ENCODE results near the gene THSD4.

THSD4 gene

DNA sequence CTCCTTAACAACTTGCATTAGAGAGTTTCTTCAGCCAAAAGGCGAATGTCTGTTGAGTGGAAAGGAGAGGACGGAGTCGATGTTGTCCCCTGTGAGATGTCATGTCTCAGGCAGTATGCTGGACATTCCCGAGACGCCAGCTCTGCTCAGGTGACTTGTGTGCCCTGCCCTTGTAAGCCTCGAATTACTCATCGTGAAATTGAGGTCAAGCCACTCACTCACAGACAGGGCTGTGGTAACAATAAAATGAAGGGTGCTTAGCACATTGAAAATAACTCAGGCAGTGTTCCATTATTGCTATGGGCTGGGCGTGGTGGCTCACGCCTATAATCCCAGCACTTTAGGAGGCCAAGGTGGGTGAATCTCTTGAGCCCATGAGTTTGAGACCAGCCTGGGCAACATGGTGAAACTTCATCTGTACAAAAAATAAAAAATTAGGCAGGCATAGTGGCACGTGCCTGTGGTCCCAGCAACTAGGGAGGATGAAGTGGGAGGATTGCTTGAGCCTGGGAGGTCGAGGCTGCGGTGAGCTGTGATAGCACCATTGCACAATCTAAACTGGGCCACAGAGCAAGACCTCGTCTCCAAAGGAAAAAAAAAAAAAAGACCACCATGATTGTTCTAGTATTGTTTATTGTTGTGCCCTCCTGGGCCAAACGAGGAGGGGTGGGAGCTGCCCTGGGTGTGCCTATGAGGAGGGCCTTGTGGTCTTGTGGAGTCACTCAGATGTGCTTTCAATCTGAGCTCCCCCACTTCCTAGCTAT is 214.4 kb downstream of the THSD4 start:
- H3K4me3 ChIP-seq (ENCODE audit: low read depth in 1 of 2, low read length in 2 of 2), result no peak overlapping the region
- no peaks in the 10 kb centered on the region for H3K36me3 ChIP-seq (ENCODE audit: insufficient read depth, low read length)
- H3K9ac ChIP-seq (ENCODE audit: low read length), result no peak overlapping the region
- H3K4me1 ChIP-seq (ENCODE audit: insufficient read depth, low read length), result peaks cover 14% of the 10 kb centered on the region
- H3K27ac ChIP-seq (ENCODE audit: low read depth, low read length), result no peak overlapping the region
- H3K9me3 ChIP-seq (ENCODE audit: low read length), result no peaks in the 10 kb centered on the region
- no peaks in the 10 kb centered on the region for H3K27me3 ChIP-seq (ENCODE audit: control insufficient read depth in 1 of 2, insufficient read depth in 2 of 2, low read length in 2 of 2)

DNA sequence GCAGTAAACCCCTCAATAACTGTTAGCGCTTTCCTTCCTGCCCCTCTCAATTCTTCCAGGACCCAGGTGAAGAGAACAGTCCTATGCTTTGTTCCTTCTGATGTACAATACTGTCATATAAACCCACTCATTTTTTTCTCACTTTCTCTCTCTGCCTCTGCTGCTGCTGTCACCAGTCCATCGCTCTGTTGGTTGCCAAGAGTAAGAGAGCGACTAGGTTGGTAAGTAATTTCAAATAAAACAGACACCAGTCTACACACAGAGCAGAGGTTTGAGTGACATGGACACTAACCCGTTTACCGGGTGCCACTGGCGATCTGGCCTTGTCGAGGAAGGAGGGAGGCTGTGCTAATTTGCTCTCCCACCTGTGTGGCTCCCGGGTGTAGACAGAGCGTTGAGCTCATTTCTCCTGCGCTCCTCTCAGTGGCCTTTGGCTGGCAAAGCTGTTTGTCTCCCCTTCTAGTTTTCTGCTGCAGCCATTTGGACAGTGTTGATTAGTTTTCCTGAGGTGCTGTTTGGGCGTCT is 215.4 kb downstream of the THSD4 start:
- H3K27me3 ChIP-seq (ENCODE audit: control insufficient read depth in 1 of 2, insufficient read depth in 2 of 2, low read length in 2 of 2), result no peaks in the 10 kb centered on the region
- H3K9me3 ChIP-seq (ENCODE audit: low read length), result no peaks in the 10 kb centered on the region
- H3K4me1 ChIP-seq (ENCODE audit: insufficient read depth, low read length), result peaks cover 14% of the 10 kb centered on the region
- no peaks in the 10 kb centered on the region for H3K36me3 ChIP-seq (ENCODE audit: insufficient read depth, low read length)
- no peak overlapping the region for H3K9ac ChIP-seq (ENCODE audit: low read length)
- no peak overlapping the region for H3K4me3 ChIP-seq (ENCODE audit: low read depth in 1 of 2, low read length in 2 of 2)
- H3K27ac ChIP-seq (ENCODE audit: low read depth, low read length), result no peak overlapping the region

DNA sequence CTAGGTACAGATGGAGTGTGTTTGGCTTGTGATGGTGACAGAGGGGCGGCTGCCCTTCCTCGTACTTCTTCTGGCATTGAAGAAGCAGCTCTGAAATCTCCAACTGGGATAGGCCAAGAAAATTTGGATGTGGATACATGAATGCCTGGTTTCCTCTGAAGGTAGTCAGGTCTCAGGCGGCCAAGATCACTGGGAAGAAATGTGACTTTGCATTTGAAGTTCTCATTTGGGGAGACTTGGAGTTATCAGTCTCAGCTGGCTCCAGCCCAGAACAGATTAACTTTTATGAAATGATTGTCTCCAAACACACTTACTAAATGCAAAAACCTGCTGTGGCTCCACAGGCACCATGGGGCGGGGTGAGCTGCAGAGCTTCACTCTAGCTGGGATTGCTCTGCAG is 215.9 kb downstream of the THSD4 start:
- Histone ChIP-seq H3K9me3 (ENCODE audit: low read length) (no peaks in the 10 kb centered on the region), H3K4me3 (ENCODE audit: low read depth in 1 of 2, low read length in 2 of 2) (no peak overlapping the region), H3K27ac (ENCODE audit: low read depth, low read length) (no peak overlapping the region), H3K9ac (ENCODE audit: low read length) (no peak overlapping the region), H3K36me3 (ENCODE audit: insufficient read depth, low read length) (no peaks in the 10 kb centered on the region), H3K27me3 (ENCODE audit: control insufficient read depth in 1 of 2, insufficient read depth in 2 of 2, low read length in 2 of 2) (no peaks in the 10 kb centered on the region), H3K4me1 (ENCODE audit: insufficient read depth, low read length) (peaks cover 14% of the 10 kb centered on the region)

DNA sequence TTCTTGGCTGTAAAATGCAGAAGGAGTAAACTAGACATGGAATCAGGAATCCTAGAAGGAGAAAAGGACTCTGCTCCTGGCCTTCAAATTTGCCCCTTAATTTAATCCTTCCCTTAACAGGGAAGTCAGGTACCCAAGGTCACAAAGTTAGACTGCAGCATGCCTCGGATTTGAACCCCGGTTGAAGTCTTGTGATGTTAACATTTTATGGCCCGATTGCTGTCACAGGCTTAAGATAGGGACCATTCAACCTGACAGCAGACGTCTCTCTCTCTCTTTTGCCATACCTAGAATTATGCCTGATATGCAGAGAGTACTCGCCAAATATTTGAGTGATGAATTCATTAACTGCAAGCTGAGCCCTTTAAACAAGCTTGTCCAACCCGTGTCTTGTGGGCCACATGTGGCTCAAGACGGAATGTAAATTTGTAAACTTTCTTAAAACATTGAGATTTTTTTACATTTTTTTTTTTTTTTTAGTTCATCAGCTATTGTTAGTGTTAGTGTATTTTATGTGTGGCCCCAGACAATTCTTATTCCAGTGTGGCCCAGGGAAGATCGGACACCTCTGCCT is 217.2 kb downstream of the THSD4 start:
- no peaks in the 10 kb centered on the region for H3K9me3 ChIP-seq (ENCODE audit: low read length)
- H3K27ac ChIP-seq (ENCODE audit: low read depth, low read length), result no peak overlapping the region
- no peaks in the 10 kb centered on the region for H3K36me3 ChIP-seq (ENCODE audit: insufficient read depth, low read length)
- H3K9ac ChIP-seq (ENCODE audit: low read length), result no peak overlapping the region
- H3K27me3 ChIP-seq (ENCODE audit: control insufficient read depth in 1 of 2, insufficient read depth in 2 of 2, low read length in 2 of 2), result no peaks in the 10 kb centered on the region
- H3K4me1 ChIP-seq (ENCODE audit: insufficient read depth, low read length), result peaks cover 14% of the 10 kb centered on the region
- no peak overlapping the region for H3K4me3 ChIP-seq (ENCODE audit: low read depth in 1 of 2, low read length in 2 of 2)

DNA sequence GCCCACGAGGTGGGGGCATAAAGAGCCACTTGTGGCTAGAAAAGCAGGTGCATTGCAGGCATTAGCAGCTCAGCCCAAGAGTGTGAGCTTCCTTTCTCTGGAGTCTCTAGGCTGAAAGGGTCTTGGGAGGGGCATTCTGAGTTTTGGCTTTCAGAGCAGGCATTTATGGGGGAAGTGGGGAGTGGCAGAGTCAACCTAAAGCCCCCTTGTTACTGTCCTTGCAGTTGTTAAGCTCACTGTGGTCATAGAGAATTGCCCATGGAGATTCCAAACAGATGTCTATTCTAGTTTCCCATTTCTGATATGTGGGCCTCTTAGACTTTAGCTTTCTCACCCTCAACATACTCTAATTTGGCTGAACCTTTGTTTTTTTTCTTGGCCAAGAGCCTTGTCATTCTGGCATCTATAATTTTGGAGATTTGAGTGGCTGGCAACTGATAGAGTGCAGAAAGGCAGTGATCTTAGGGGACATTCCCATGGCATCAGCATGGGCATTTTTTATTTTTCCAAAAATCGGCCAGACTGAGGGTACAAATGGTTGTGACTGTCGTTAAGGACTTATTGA is 217.9 kb downstream of the THSD4 start:
- Histone ChIP-seq H3K36me3 (ENCODE audit: insufficient read depth, low read length) (no peaks in the 10 kb centered on the region), H3K9ac (ENCODE audit: low read length) (no peak overlapping the region), H3K9me3 (ENCODE audit: low read length) (no peaks in the 10 kb centered on the region), H3K4me1 (ENCODE audit: insufficient read depth, low read length) (peaks cover 14% of the 10 kb centered on the region), H3K27me3 (ENCODE audit: control insufficient read depth in 1 of 2, insufficient read depth in 2 of 2, low read length in 2 of 2) (no peaks in the 10 kb centered on the region), H3K4me3 (ENCODE audit: low read depth in 1 of 2, low read length in 2 of 2) (no peak overlapping the region), H3K27ac (ENCODE audit: low read depth, low read length) (no peak overlapping the region)

DNA sequence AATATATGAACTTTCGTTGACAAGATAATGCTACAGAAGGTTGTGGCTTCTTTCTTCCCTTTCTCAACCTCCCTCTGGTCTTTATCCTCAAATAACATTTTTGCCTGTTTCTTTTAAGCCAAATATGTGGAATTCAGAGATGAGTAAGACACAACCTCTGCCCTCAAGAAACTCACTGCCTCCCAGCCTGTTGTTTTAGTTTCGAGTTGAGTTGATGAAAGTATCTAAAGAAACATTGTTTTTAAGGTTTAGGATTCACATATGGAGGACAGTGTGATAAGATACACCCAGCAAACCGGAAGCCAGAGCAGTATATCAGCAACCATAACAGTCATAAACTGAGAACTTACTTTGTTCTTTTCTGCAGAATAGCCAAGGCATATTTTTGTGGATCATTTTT is 218.6 kb downstream of the THSD4 start:
- H3K4me3 ChIP-seq (ENCODE audit: low read depth in 1 of 2, low read length in 2 of 2), result no peak overlapping the region
- H3K9ac ChIP-seq (ENCODE audit: low read length), result no peak overlapping the region
- no peaks in the 10 kb centered on the region for H3K36me3 ChIP-seq (ENCODE audit: insufficient read depth, low read length)
- no peak overlapping the region for H3K27ac ChIP-seq (ENCODE audit: low read depth, low read length)
- no peaks in the 10 kb centered on the region for H3K27me3 ChIP-seq (ENCODE audit: control insufficient read depth in 1 of 2, insufficient read depth in 2 of 2, low read length in 2 of 2)
- H3K4me1 ChIP-seq (ENCODE audit: insufficient read depth, low read length), result peaks cover 8% of the 10 kb centered on the region
- no peaks in the 10 kb centered on the region for H3K9me3 ChIP-seq (ENCODE audit: low read length)

DNA sequence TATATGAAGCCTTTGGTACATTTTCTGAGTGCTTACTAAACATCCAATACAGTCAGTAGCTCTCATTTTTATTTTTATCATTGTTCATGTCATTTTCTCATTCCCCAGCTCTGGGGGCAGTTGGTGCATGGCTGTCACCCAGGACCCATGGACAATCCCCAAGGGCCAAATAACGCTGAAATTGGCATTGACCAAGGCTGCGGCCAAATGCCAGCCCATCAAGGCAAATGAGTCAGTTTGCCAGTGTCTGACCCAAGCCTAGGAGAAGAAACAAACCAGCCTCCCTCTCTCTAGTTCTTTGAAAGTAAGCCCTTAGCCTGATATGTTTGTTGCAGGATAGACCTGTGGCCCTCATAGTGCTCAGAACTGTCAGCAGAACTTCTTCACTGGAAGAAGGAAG is 219.2 kb downstream of the THSD4 start:
- H3K4me3 ChIP-seq (ENCODE audit: low read depth in 1 of 2, low read length in 2 of 2), result no peak overlapping the region
- H3K4me1 ChIP-seq (ENCODE audit: insufficient read depth, low read length), result peaks cover 2% of the 10 kb centered on the region
- no peak overlapping the region for H3K9ac ChIP-seq (ENCODE audit: low read length)
- H3K36me3 ChIP-seq (ENCODE audit: insufficient read depth, low read length), result no peaks in the 10 kb centered on the region
- H3K27me3 ChIP-seq (ENCODE audit: control insufficient read depth in 1 of 2, insufficient read depth in 2 of 2, low read length in 2 of 2), result no peaks in the 10 kb centered on the region
- H3K9me3 ChIP-seq (ENCODE audit: low read length), result no peaks in the 10 kb centered on the region
- H3K27ac ChIP-seq (ENCODE audit: low read depth, low read length), result no peak overlapping the region

DNA sequence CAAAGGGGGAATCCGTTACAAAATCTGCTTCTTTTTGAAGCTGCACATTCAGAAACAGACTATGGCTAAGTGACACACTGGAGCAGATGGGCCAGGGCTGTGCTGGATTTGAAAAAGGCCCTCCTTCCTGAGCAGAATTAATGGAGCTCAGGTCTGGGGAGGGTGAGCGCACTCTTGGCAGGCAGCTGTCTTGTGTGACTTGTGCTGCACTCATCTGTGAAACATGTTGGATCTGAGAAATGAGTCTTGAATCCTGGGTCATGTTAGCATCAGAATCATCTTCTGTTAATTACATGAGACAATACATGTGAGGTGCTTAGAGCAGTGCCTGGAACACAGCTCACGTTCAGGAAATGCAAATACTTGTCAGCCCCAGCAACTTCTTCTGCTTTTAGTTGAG is 219.6 kb downstream of the THSD4 start:
- Histone ChIP-seq H3K9me3 (ENCODE audit: low read length) (no peaks in the 10 kb centered on the region), H3K9ac (ENCODE audit: low read length) (no peak overlapping the region), H3K4me3 (ENCODE audit: low read depth in 1 of 2, low read length in 2 of 2) (no peak overlapping the region), H3K27ac (ENCODE audit: low read depth, low read length) (no peak overlapping the region), H3K4me1 (ENCODE audit: insufficient read depth, low read length) (no peaks in the 10 kb centered on the region), H3K36me3 (ENCODE audit: insufficient read depth, low read length) (no peaks in the 10 kb centered on the region), H3K27me3 (ENCODE audit: control insufficient read depth in 1 of 2, insufficient read depth in 2 of 2, low read length in 2 of 2) (no peaks in the 10 kb centered on the region)

DNA sequence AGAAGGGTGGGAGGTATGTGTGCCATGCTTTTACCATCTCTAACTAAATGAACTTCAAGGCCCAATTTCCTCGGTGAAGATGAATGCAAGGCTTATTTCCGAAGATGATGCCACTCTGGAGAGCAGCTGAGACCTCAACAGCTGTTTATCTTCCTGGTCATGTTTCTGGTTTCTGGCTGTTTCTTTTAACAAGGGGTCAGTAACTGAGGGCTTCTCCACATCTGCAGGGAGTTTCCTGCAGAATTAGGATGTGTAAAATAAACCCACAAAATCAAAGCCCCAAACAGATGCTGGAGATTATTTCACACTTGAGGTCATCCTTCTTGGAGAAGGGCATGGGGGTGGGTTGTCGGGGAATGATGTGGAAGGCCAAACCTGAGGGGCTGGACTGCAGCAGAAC is 220.3 kb downstream of the THSD4 start:
- Histone ChIP-seq H3K9ac (ENCODE audit: low read length) (no peak overlapping the region), H3K36me3 (ENCODE audit: insufficient read depth, low read length) (no peaks in the 10 kb centered on the region), H3K27me3 (ENCODE audit: control insufficient read depth in 1 of 2, insufficient read depth in 2 of 2, low read length in 2 of 2) (no peaks in the 10 kb centered on the region), H3K4me3 (ENCODE audit: low read depth in 1 of 2, low read length in 2 of 2) (no peak overlapping the region), H3K27ac (ENCODE audit: low read depth, low read length) (no peak overlapping the region), H3K4me1 (ENCODE audit: insufficient read depth, low read length) (no peaks in the 10 kb centered on the region), H3K9me3 (ENCODE audit: low read length) (no peaks in the 10 kb centered on the region)

DNA sequence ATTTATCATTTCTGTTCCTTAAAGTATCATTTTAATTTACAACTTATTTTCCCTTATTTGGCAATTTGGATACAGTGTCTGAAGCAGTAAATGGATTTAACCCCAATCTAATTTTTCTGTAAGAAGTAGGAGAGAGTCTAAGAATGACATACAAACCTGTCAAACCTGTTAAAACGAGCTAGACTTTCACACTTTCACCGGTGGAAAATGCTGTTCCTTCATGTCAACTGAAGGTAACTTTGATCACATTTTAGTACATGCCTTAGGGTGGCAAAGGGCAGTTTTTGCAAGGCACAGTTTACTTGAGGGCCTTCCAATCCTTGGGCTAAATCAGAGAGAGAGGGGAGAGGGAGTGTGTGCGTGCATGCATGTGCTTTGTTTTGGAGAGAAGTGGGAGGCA is 221.4 kb downstream of the THSD4 start:
- no peak overlapping the region for H3K9ac ChIP-seq (ENCODE audit: low read length)
- H3K4me1 ChIP-seq (ENCODE audit: insufficient read depth, low read length), result no peaks in the 10 kb centered on the region
- H3K27me3 ChIP-seq (ENCODE audit: control insufficient read depth in 1 of 2, insufficient read depth in 2 of 2, low read length in 2 of 2), result no peaks in the 10 kb centered on the region
- no peak overlapping the region for H3K27ac ChIP-seq (ENCODE audit: low read depth, low read length)
- H3K36me3 ChIP-seq (ENCODE audit: insufficient read depth, low read length), result no peaks in the 10 kb centered on the region
- H3K9me3 ChIP-seq (ENCODE audit: low read length), result no peaks in the 10 kb centered on the region
- no peak overlapping the region for H3K4me3 ChIP-seq (ENCODE audit: low read depth in 1 of 2, low read length in 2 of 2)

DNA sequence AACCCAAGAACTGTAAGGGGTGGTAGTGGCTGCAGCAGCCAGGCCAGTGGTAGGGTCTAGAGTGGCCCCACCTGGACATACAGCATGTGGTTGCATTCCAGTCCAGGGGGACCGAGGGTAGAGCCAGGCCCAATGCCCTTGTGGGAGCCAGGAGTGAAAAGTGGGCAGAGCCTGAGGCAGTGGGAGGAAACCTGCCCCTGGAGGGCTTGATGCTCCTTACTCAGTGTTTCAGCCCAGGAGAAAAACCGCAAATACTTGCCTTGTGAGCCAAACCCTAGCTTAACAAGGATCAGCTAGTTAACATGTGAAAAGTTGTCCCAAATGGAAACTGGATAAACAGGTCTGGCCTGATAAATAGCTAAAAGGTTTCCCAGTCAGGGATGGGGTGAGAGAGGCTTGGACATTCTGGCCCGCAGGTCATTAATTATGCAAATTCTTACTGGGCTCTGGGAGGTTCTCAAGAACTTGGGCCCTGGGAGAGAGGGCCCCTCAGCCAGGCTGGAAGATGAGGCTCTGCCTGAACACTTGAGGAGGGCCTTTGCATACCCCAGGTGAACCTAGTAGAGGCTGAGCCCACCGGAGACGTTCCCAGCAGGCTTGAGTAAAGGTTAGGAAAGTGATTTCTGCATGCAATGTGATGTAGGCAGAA is 222.1 kb downstream of the THSD4 start:
- H3K36me3 ChIP-seq (ENCODE audit: insufficient read depth, low read length), result no peaks in the 10 kb centered on the region

More for the DNA sequence above, 222.1 kb downstream of the THSD4 start:
- H3K9ac ChIP-seq (ENCODE audit: low read length), result no peak overlapping the region
- H3K27me3 ChIP-seq (ENCODE audit: control insufficient read depth in 1 of 2, insufficient read depth in 2 of 2, low read length in 2 of 2), result no peaks in the 10 kb centered on the region
- H3K27ac ChIP-seq (ENCODE audit: low read depth, low read length), result no peak overlapping the region
- no peak overlapping the region for H3K4me3 ChIP-seq (ENCODE audit: low read depth in 1 of 2, low read length in 2 of 2)
- no peaks in the 10 kb centered on the region for H3K9me3 ChIP-seq (ENCODE audit: low read length)
- no peaks in the 10 kb centered on the region for H3K4me1 ChIP-seq (ENCODE audit: insufficient read depth, low read length)

Measured in muscle layer of colon (tissue), 2 donors.